ENCODE measurements around the gene SLC9A3.

SLC9A3 gene

GRCh38 chr5:554284-554988 is 30.2 kb upstream of the SLC9A3 start:
- DNase-seq (ENCODE audit: low read depth) = no peak

- no peak for DNase-seq (ENCODE audit: low read depth)
Measured at GRCh38 chr5:553874-554273, 29.6 kb upstream of the SLC9A3 start.

- no peak for DNase-seq (ENCODE audit: low read depth)
Measured at GRCh38 chr5:551406-551805, 27.2 kb upstream of the SLC9A3 start.

GRCh38 chr5:549229-549628 is 25.0 kb upstream of the SLC9A3 start:
- no peak for DNase-seq (ENCODE audit: low read depth)

GRCh38 chr5:548256-548655 is 24.0 kb upstream of the SLC9A3 start:
- no peak for DNase-seq (ENCODE audit: low read depth)

- no peak for DNase-seq (ENCODE audit: low read depth)
Measured at GRCh38 chr5:547086-547924, 23.1 kb upstream of the SLC9A3 start.

GRCh38 chr5:546376-546908 is 22.2 kb upstream of the SLC9A3 start:
- no peak for DNase-seq (ENCODE audit: low read depth)

- DNase-seq (ENCODE audit: low read depth) = no peak
Measured at GRCh38 chr5:545641-546375, 21.6 kb upstream of the SLC9A3 start.

GRCh38 chr5:544675-545355 is 20.6 kb upstream of the SLC9A3 start:
- no peak for DNase-seq (ENCODE audit: low read depth)

- peak; percentile 83 for DNase-seq (ENCODE audit: low read depth)
Measured at GRCh38 chr5:543755-544674, 19.8 kb upstream of the SLC9A3 start.

- DNase-seq (ENCODE audit: low read depth) = no peak
Measured at GRCh38 chr5:543351-543750, 19.1 kb upstream of the SLC9A3 start.

GRCh38 chr5:542319-543311 is 18.4 kb upstream of the SLC9A3 start:
- no peak for DNase-seq (ENCODE audit: low read depth)

- DNase-seq (ENCODE audit: low read depth) = no peak
Measured at GRCh38 chr5:541539-542318, 17.5 kb upstream of the SLC9A3 start.

GRCh38 chr5:540906-541538 is 16.8 kb upstream of the SLC9A3 start:
- no peak for DNase-seq (ENCODE audit: low read depth)

- no peak for DNase-seq (ENCODE audit: low read depth)
Measured at GRCh38 chr5:540071-540905, 16.0 kb upstream of the SLC9A3 start.

- no peak for DNase-seq (ENCODE audit: low read depth)
Measured at GRCh38 chr5:539469-540070, 15.3 kb upstream of the SLC9A3 start.

All from CMK (cell line).